ENCODE results near the gene ZFAND3. TPM values are rescaled to one million over a fixed set of nuclear protein-coding genes. Genes with fewer than 3 reads are reported as not detected.

The ZFAND3 gene
- total and polyA plus RNA-seq, 2 experiments from 2014 or later = 16.9 to 28.2 TPM

- no peak for TF ChIP-seq ZNF462 (CRISPR knock-in tag; IDR thresholded peaks at IDR 0.05)
Measured at GRCh38 chr6:37794825-37795224, 24.7 kb upstream of the ZFAND3 start (continued).

GRCh38 chr6:37798436-37799262, 20.9 kb upstream of the ZFAND3 start:
- no peaks in the 10 kb centered on the region for H3K27me3 ChIP-seq (ENCODE audit: insufficient read depth)
- no peaks in the 10 kb centered on the region for H3K4me1 ChIP-seq (ENCODE audit: insufficient read depth)
- ATAC-seq (no peak), DNase-seq (ENCODE audit: low spot score) (no peak)
- Mint-ChIP-seq H3K27me3 (ENCODE audit: insufficient read depth, low read depth, poor library complexity) (peaks cover 6% of the 10 kb centered on the region), H3K4me1 (peaks cover 5% of the 10 kb centered on the region), H3K27ac (no peak overlapping the region), H3K9me3 (no peaks in the 10 kb centered on the region; the same call in 2 of the 3 replicates), H3K36me3 (ENCODE audit: low read depth) (no peaks in the 10 kb centered on the region), H3K4me3 (no peak overlapping the region)
- H3F3A ChIP-seq (replicated peaks; ENCODE audit: low read depth) = no peaks in the 10 kb centered on the region
- H3K4me3 ChIP-seq = no peak overlapping the region
- H3K36me3 ChIP-seq (ENCODE audit: insufficient read depth) = no peaks in the 10 kb centered on the region
- H3K9me2 ChIP-seq (ENCODE audit: insufficient read depth) = no peaks in the 10 kb centered on the region
- H3K27ac ChIP-seq (ENCODE audit: low read depth) = no peak overlapping the region
- no peaks in the 10 kb centered on the region for H4K20me1 ChIP-seq (replicated peaks; ENCODE audit: insufficient read depth)
- no peak overlapping the region for H3K4me2 ChIP-seq
- H2AFZ ChIP-seq = no peak overlapping the region
- no peaks in the 10 kb centered on the region for H3K79me2 ChIP-seq (replicated peaks; ENCODE audit: insufficient read depth)
- TF ChIP-seq REST (IDR thresholded peaks at IDR 0.05; ENCODE audit: unreplicated experiment) = no peak
- TF ChIP-seq ZNF331 (CRISPR knock-in tag; IDR thresholded peaks at IDR 0.05; ENCODE audit: low read depth) = no peak
- TF ChIP-seq POLR2AphosphoS5 (IDR thresholded peaks at IDR 0.05; ENCODE audit: low read depth) = no peak
- TF ChIP-seq EZH2phosphoT487 (IDR thresholded peaks at IDR 0.05; ENCODE audit: unreplicated experiment) = no peak
- no peak for TF ChIP-seq CREB1 (CRISPR knock-in tag; IDR thresholded peaks at IDR 0.05; ENCODE audit: low read depth)
- no peak for TF ChIP-seq CTCF (conservative IDR thresholded peaks at IDR 0.05; ENCODE audit: low read depth in 2 of 2)
- TF ChIP-seq ZNF114 (CRISPR knock-in tag; IDR thresholded peaks at IDR 0.05) = no peak
- TF ChIP-seq ETS1 (IDR thresholded peaks at IDR 0.05) = no peak
- TF ChIP-seq STAT1 (IDR thresholded peaks at IDR 0.05; ENCODE audit: unreplicated experiment) = no peak
- no peak for TF ChIP-seq NANOG (IDR thresholded peaks at IDR 0.05; ENCODE audit: borderline replicate concordance)

Data from GM23338 (cell line).